Measurements from ENCODE around the gene BHLHA15.

The BHLHA15 gene

GRCh38 chr7:98211221-98211675 is at the start of gene BHLHA15:
Gene BHLHA15, plus strand, starts transcription at chr7:98211439. Its CDS starts 871 bp downstream, at chr7:98212310.
- DNase-seq (ENCODE audit: low read depth) = peak; percentile 19

GRCh38 chr7:98162758-98163157 is 48.5 kb upstream of the BHLHA15 start:
- no peak for DNase-seq (ENCODE audit: low read depth)

- no peak for DNase-seq (ENCODE audit: low read depth)
These were observed 48.0 kb upstream of the BHLHA15 start for GRCh38 chr7:98163269-98163668.

GRCh38 chr7:98163704-98164494 is 47.3 kb upstream of the BHLHA15 start:
- peak; percentile 78 for DNase-seq (ENCODE audit: low read depth)

GRCh38 chr7:98165827-98166667 is 45.2 kb upstream of the BHLHA15 start:
- peak; percentile 42 for DNase-seq (ENCODE audit: low read depth)

GRCh38 chr7:98166668-98166970 is 44.6 kb upstream of the BHLHA15 start:
- no peak for DNase-seq (ENCODE audit: low read depth)

- DNase-seq (ENCODE audit: low read depth) = no peak
These were observed 43.6 kb upstream of the BHLHA15 start for GRCh38 chr7:98167653-98168052.

GRCh38 chr7:98168181-98168903 is 42.9 kb upstream of the BHLHA15 start:
- DNase-seq (ENCODE audit: low read depth) = peak; percentile 70

GRCh38 chr7:98168904-98169621 is 42.2 kb upstream of the BHLHA15 start:
- no peak for DNase-seq (ENCODE audit: low read depth)

- DNase-seq (ENCODE audit: low read depth) = no peak
These were observed 40.3 kb upstream of the BHLHA15 start for GRCh38 chr7:98170966-98171365.

- no peak for DNase-seq (ENCODE audit: low read depth)
These were observed 39.8 kb upstream of the BHLHA15 start for GRCh38 chr7:98171449-98171848.

- DNase-seq (ENCODE audit: low read depth) = no peak
These were observed 36.6 kb upstream of the BHLHA15 start for GRCh38 chr7:98174334-98175259.

- DNase-seq (ENCODE audit: low read depth) = no peak
These were observed 35.8 kb upstream of the BHLHA15 start for GRCh38 chr7:98175260-98175940.

- no peak for DNase-seq (ENCODE audit: low read depth)
These were observed 33.7 kb upstream of the BHLHA15 start for GRCh38 chr7:98177553-98177952.

GRCh38 chr7:98178321-98178720 is 32.9 kb upstream of the BHLHA15 start:
- DNase-seq (ENCODE audit: low read depth) = no peak

- peak; percentile 47 for DNase-seq (ENCODE audit: low read depth)
These were observed 32.3 kb upstream of the BHLHA15 start for GRCh38 chr7:98178762-98179490.

- DNase-seq (ENCODE audit: low read depth) = no peak
These were observed 30.5 kb upstream of the BHLHA15 start for GRCh38 chr7:98180751-98181150.

- no peak for DNase-seq (ENCODE audit: low read depth)
These were observed 26.1 kb upstream of the BHLHA15 start for GRCh38 chr7:98185101-98185500.

- DNase-seq (ENCODE audit: low read depth) = peak; percentile 61
These were observed 24.6 kb upstream of the BHLHA15 start for GRCh38 chr7:98186452-98187137.
